GM18858 (cell line): ENCODE measurements around the gene RLF.

Experiments used
- ATAC-seq: cut with Tn5 transposase; IDR thresholded peaks from one replicate; pipeline ENCODE4 v1.9.1; 2021; ENCODE audit not compliant: unreplicated experiment

Gene RLF

GRCh38 chr1:40161125-40161887 is at the start of gene RLF:
Gene RLF, plus strand, starts transcription at chr1:40161387. Its CDS starts 13 bp downstream, at chr1:40161400.
- ATAC-seq, result peak; percentile 84

- no peak for ATAC-seq
Measured at GRCh38 chr1:40114400-40114799, 46.8 kb upstream of the RLF start.

- ATAC-seq, result no peak
Measured at GRCh38 chr1:40120128-40120527, 41.1 kb upstream of the RLF start.

DNA sequence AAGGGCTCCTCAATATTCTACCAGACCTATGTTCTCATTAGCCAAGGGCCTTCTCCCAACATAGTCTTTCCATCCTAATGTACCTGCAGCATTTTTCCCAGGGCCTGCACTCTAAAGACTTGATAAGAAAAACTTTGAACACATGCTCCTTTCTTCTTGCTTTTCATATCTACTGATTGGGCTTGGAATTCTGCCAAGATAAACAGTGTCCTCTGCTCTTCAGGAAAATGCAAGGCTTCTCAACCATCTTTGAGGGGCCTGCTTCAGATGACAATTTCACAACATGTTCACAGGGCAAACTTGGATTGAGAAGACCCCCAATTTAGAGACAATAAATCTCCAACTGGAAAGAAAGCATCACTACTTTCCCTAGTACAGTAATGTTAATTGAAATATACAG is 38.3 kb upstream of the RLF start:
- ATAC-seq, result no peak

- ATAC-seq, result no peak
Measured at GRCh38 chr1:40130892-40131291, 30.3 kb upstream of the RLF start.

GRCh38 chr1:40132383-40133311 is 28.5 kb upstream of the RLF start:
- ATAC-seq, result no peak

DNA sequence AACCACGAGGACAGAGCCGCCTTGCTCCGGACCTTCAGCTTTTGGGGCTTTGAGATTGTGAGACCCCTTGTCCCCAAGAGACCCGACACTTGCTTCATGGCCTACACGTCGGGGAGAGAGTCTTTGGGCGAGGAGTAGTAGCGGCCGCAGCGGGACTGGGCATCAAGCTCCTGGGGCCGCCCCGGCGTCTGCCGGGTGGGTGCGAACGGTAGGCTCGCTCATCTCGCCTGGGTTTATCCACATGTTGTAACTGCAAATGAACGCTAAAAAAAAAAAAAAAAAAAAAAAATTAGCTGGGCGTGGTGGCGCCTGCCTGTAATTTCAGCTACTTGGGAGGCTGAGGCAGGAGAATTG is 27.9 kb upstream of the RLF start:
- ATAC-seq, result no peak

DNA sequence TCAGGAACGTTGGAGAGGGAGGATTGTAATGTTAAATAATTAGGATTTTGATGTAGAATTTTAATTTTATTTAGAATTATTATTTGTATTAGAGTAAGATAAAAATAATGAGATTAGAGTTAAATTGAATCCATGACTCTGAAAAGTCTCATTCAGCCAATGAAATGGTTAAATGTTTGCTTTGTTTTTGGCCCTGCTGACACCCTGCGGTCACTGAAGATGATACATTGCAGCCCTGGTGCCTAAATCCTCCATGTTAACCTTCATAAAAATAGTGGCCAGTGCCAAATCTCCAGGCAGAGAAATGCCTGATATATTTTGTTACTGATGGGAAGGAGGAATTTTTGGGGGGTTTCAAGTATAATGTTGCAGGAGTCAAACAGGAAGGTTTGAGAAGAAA is 27.3 kb upstream of the RLF start:
- no peak for ATAC-seq

- no peak for ATAC-seq
Measured at GRCh38 chr1:40140211-40140973, 20.8 kb upstream of the RLF start.

DNA sequence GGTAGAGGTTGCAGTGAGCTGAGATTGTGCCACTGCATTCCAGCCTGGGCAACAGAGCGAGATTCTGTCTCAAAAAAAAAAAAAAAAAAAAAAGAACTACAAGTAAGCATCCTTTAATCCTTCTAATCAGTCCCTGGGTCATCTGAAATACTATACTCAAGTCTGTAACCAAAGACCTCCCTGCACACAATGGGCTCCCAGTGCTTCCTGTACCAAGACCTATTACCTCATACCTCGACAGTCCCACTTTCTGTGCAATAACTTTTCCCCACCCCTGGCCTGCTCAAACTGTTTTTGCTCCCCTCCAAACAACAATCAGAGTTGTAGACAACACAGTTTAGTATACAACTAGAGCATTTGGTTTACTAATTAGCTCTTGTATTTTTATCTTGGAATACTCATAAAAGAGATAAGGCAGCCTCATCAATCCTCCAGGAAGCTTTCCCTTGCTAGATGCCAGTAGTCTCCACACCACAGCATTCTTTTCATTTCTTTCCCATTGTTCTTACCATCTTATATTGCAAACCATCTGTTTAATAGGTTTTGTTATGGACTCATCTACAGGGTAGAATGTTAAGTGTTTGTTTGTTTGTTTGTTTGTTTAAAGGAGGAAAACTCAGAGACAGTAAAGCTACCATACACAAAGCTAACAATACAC is 19.2 kb upstream of the RLF start:
- no peak for ATAC-seq

DNA sequence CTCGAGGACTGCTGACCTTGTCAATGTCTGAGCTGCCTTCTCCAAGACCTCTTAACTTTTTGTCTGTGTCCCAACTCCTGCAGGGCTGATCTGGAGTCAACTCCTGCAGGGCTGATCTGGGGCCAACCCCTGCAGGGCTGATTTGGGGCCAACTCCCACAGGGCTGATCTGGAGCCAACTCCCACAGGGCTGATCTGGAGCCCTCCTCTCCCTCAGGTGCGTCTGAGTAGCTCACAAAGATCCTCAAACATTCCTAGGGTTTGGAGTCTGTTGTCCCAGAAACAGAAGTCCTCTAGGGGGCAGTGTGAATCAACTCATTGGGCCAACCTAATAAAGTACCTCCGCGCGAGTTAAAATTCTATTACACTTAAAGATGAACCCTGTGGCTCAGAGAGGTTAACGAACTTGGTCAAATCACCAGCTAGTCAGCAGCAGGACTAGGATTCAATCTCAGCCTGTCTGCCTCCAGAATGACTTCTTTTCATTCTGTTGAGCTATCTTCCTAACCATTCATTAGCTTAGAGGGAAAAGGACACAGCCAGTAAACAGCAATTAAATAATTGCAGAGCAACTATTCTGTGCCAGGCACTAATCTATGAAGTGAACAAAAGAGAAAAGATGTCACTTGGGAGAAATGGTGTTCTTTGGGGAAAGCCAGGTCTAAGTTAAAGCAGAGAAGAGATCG is 17.2 kb upstream of the RLF start:
- ATAC-seq, result no peak

DNA sequence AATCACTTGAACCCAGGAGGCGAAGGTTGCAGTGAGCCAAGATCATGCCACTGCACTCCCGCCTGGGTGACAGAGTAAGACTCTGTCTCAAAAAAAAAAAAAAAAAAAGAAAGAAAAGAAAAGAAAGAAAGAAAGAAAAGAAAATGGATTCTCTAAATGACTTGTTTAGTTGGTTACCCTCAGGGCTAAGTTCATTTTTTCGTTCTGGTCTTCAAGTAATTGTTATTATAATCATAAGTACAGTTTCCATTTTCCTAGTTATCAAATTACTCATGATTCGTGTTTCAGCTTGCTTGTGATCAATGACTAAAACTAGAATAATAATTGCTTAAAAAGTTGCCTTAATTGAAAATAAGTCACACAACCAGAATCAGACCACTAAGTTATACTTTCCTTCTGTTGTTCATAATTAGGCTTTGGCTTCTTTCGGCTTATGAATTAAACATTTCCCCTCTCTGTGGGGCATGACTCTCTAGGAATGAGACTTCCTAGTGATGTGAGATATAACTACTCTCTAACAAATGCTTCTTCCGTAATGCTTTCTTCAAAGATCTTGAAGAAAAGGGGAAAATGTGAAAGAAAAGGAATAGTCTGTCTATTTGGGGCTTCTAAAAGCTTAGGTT is 9.6 kb upstream of the RLF start:
- ATAC-seq, result no peak

DNA sequence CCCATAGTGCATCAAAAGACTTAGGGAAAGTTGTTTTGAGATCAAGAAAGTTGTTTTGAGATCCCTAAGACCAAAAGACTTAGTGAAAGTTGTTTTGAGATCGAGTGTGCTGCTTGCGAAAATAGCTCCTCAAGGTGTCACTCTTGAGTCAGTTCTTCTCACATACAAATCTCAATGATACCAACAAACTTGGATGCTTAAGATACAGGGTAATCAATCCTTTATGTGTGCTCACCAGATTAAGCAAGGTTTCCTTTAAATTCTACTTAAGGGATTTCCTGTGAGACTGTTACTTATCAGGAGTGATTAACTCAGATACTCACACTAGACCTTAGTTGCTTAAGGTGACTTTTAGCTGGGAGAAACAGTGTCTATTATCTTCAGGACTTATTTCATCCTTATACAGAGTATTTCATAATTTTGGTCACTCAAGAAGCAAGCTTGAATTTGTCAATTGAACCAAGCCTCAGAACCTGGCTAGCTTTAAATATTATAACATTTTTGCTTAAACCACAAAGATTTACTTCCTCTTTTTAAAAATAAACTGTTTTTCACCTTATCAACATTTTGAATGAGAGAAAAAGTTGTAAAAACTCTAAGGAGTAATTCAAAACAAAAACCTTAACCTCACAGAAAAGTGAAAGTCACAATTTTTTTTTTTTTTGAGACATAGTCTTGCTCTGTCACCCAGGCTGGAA is 8.0 kb upstream of the RLF start:
- ATAC-seq, result peak; percentile 56

DNA sequence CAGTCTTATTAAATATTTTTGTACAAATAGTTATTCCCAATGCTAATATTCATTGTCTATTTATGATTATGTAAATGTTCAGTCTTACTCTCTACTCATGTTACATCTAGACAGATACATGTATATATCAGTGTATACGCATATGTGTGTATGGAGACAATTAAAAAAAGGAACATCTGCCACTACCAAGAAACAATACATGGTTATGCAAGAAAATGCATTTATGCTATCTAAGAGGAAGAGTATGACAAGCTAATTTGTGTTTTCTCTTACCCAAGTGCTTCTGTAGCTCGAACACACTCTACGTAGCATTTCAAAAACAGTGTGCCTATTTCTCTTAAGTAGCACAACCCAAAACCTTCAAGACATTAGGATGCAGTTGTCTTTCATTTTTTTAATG is 6.1 kb upstream of the RLF start:
- ATAC-seq, result no peak

- no peak for ATAC-seq
Measured at GRCh38 chr1:40155910-40156309, 5.3 kb upstream of the RLF start.

- no peak for ATAC-seq
Measured at GRCh38 chr1:40160806-40161124, 422 bp upstream of the RLF start.

GRCh38 chr1:40161888-40162397 is 756 bp downstream of the RLF start:
- no peak for ATAC-seq

GRCh38 chr1:40162753-40163441 is 1.7 kb downstream of the RLF start:
- ATAC-seq, result no peak

GRCh38 chr1:40167317-40167716 is 6.1 kb downstream of the RLF start:
- no peak for ATAC-seq
